Hepatocyte (in vitro differentiated cells): ENCODE measurements around the gene GAR1. TPM values are rescaled to one million over a fixed set of nuclear protein-coding genes. Genes with fewer than 3 reads are reported as not detected.

Source experiments
- DNase-seq: peaks from one replicate; pipeline ENCODE4 v3.0.0-alpha.2; 2016; ENCODE audit warnings: low spot score
- H2AFZ ChIP-seq: fragments of 200-600 bp; sonication (generic); 2 replicates; pipeline ENCODE4 v1.6.0; 2016; ENCODE audit warnings: antibody characterized with exemption, mild to moderate bottlenecking
- H3K27ac ChIP-seq: fragments of 200-600 bp; sonication (generic); 2 replicates; pipeline ENCODE4 v1.5.1; 2016; ENCODE audit warnings: mild to moderate bottlenecking
- H3K27me3 ChIP-seq: fragments of 200-600 bp; sonication (generic); 2 replicates; pipeline ENCODE4 v1.6.1; 2016
- H3K36me3 ChIP-seq: fragments of 200-600 bp; sonication (generic); replicated peaks from 2 replicates; pipeline ENCODE4 v1.5.1; 2016; ENCODE audit warnings: low read depth; ENCODE audit not compliant: insufficient read depth
- H3K4me1 ChIP-seq: fragments of 200-600 bp; sonication (generic); 2 replicates; pipeline ENCODE4 v1.5.1; 2016; ENCODE audit warnings: mild to moderate bottlenecking, moderate library complexity; ENCODE audit not compliant: insufficient read depth
- H3K4me2 ChIP-seq: fragments of 200-600 bp; sonication (generic); 2 replicates; pipeline ENCODE4 v1.6.0; 2016
- H3K4me3 ChIP-seq: fragments of 200-600 bp; sonication (generic); 2 replicates; pipeline ENCODE4 v1.5.1; 2016; ENCODE audit warnings: mild to moderate bottlenecking
- H3K79me2 ChIP-seq: fragments of 200-600 bp; sonication (generic); 2 replicates; pipeline ENCODE4 v1.6.0; 2017; ENCODE audit warnings: mild to moderate bottlenecking
- H3K9me2 ChIP-seq: fragments of 200-600 bp; sonication (generic); replicated peaks from 2 replicates; pipeline ENCODE4 v1.6.0; 2017; ENCODE audit warnings: mild to moderate bottlenecking; ENCODE audit not compliant: insufficient read depth
- H3K9me3 ChIP-seq: fragments of 200-600 bp; sonication (generic); 2 replicates; pipeline ENCODE4 v1.5.1; 2016; ENCODE audit warnings: low read depth, mild to moderate bottlenecking
- H4K20me1 ChIP-seq: fragments of 200-600 bp; sonication (generic); 2 replicates; pipeline ENCODE4 v1.6.0; 2016; ENCODE audit warnings: mild to moderate bottlenecking; ENCODE audit not compliant: insufficient read depth, poor library complexity, severe bottlenecking
- EZH2 ChIP-seq: fragments of 200-600 bp; sonication (generic); IDR thresholded peaks from 2 replicates; pipeline ENCODE4 v1.6.1; 2016; ENCODE audit warnings: antibody characterized with exemption, mild to moderate bottlenecking, borderline replicate concordance
- EZH2phosphoT487 ChIP-seq: fragments of 200-600 bp; sonication (generic); IDR thresholded peaks from one replicate; pipeline ENCODE4 v1.6.1; 2018; ENCODE audit warnings: antibody characterized with exemption, mild to moderate bottlenecking, low read depth, moderate library complexity; ENCODE audit not compliant: unreplicated experiment, severe bottlenecking
- WGBS: methylation state at CpG from one replicate; pipeline ENCODE4 v1.1.6; 2016; ENCODE audit warnings: low lambda C conversion rate; ENCODE audit errors: missing lambda C conversion rate; 5-methylcytosine and 5-hydroxymethylcytosine counted together
- polyA plus RNA-seq: library from polyadenylated mRNA; unstranded; fragments of >200 nt; fragmentation: Nextera tagmentation; extraction: Ambion mirVana; gene quantifications from 2 replicates; pipeline ENCODE4 v1.2.1, GENCODE V29; 2016
- total RNA-seq: library from RNA; depleted of rRNA; stranded (reverse); fragments of >200 nt; gene quantifications from 2 replicates; pipeline ENCODE4 v1.2.3, GENCODE V29; 2014
- TF ChIP-seq, protein P1 (sequence below): fragments of 200-600 bp; sonication (generic); IDR thresholded peaks from 2 replicates; pipeline ENCODE4 v1.5.1; 2016; ENCODE audit warnings: antibody characterized with exemption, mild to moderate bottlenecking; ENCODE audit not compliant: poor library complexity

GAR1 gene
- total and polyA plus RNA-seq, 2 experiments from 2014 or later: 7.5 to 30.2 TPM

DNA sequence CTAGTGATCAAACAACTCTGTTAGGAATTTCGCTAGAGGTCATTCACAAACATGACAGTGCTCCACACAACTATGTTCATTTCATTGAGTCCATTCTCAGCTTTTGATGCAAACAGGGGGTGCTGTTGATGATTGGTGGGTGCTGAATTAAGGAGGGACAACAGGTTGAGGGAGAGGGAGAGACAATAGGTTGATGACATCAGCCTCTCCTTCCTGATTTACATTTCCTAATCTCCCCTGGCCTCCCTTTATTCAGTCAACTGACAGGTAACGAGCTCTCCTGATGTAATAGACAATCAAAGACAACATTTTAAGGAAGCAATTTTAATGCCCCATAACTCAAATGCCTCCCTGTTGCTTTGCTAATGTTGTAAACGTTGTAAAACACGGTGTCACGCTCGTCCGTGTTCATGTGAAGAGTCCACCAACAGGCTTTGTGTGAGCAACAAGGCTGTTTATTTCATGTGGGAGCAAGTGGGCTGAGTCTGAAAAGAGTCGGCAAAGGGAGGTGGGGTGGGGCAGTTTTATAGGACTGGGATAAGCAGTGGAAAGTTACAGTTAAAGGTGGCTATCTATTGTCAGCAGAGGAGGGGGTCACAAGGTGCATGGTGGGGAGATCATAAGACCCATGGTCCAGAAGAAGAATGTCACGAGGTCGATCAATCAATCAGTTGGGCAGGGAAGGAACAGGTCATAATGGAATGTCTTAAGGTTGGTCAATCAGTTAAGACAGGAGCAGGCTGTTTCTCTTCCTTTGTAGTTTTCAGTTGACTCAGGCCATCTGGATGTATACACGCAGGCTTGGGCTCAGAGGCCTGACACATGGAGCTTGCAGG is 4.8 kb upstream of the GAR1 start:
- TF ChIP-seq, protein P1, sequence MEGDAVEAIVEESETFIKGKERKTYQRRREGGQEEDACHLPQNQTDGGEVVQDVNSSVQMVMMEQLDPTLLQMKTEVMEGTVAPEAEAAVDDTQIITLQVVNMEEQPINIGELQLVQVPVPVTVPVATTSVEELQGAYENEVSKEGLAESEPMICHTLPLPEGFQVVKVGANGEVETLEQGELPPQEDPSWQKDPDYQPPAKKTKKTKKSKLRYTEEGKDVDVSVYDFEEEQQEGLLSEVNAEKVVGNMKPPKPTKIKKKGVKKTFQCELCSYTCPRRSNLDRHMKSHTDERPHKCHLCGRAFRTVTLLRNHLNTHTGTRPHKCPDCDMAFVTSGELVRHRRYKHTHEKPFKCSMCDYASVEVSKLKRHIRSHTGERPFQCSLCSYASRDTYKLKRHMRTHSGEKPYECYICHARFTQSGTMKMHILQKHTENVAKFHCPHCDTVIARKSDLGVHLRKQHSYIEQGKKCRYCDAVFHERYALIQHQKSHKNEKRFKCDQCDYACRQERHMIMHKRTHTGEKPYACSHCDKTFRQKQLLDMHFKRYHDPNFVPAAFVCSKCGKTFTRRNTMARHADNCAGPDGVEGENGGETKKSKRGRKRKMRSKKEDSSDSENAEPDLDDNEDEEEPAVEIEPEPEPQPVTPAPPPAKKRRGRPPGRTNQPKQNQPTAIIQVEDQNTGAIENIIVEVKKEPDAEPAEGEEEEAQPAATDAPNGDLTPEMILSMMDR: no peak
- no peak for TF ChIP-seq EZH2
- no peak for TF ChIP-seq EZH2phosphoT487
- Histone ChIP-seq H3K9me3 (no peaks in the 10 kb centered on the region), H3K27ac (peak overlapping the region; percentile 26), H3K4me2 (no peak overlapping the region), H2AFZ (no peak overlapping the region), H3K79me2 (peaks cover 1% of the 10 kb centered on the region), H3K27me3 (no peaks in the 10 kb centered on the region), H3K9me2 (no peaks in the 10 kb centered on the region), H4K20me1 (no peaks in the 10 kb centered on the region), H3K4me1 (no peaks in the 10 kb centered on the region), H3K36me3 (no peaks in the 10 kb centered on the region), H3K4me3 (no peak overlapping the region)
- WGBS: 67% methylated on average over 11 of the region's 11 CpGs
- DNase-seq: no peak

DNA sequence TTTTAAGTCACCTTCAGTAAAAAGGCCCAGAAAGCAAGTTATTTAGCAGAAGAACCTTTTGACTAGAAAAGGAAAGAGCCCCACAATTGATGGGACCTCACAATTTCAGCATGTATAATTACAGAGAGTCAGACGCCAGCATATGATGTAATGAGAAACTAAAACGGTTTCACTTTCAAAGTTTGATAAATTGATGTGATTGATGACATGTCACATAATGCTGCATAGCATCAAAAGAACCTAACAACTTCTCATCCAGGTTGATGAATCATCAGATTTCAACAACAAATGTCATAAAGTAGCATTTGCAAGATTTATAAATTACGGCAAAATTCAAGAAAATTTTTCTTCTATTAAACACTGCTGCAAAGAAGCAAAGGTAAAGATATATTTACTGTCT is 3.9 kb upstream of the GAR1 start:
- peaks cover 5% of the 10 kb centered on the region for H3K4me1 ChIP-seq
- H4K20me1 ChIP-seq: no peaks in the 10 kb centered on the region
- H3K4me2 ChIP-seq: no peak overlapping the region
- TF ChIP-seq, protein P1: no peak
- TF ChIP-seq EZH2phosphoT487 (no peak), EZH2 (no peak)
- no peak overlapping the region for H3K4me3 ChIP-seq
- H3K36me3 ChIP-seq: no peaks in the 10 kb centered on the region
- no peak overlapping the region for H2AFZ ChIP-seq
- WGBS: 89% methylated on average over 3 of the region's 3 CpGs
- DNase-seq: no peak
- no peaks in the 10 kb centered on the region for H3K9me2 ChIP-seq
- H3K79me2 ChIP-seq: peaks cover 10% of the 10 kb centered on the region
- H3K27me3 ChIP-seq: no peaks in the 10 kb centered on the region
- H3K27ac ChIP-seq: no peak overlapping the region
- no peaks in the 10 kb centered on the region for H3K9me3 ChIP-seq

- peak overlapping the region; percentile 94 for H3K27ac ChIP-seq
- peaks cover 11% of the 10 kb centered on the region for H3K4me1 ChIP-seq
- no peaks in the 10 kb centered on the region for H3K27me3 ChIP-seq
- H3K36me3 ChIP-seq: no peaks in the 10 kb centered on the region
- peak; percentile 11 for DNase-seq
- H3K4me3 ChIP-seq: peak overlapping the region; percentile 41
- H3K4me2 ChIP-seq: peak overlapping the region; percentile 80
- TF ChIP-seq, protein P1: no peak
- TF ChIP-seq EZH2: no peak
- no peak for TF ChIP-seq EZH2phosphoT487
- peaks cover 4% of the 10 kb centered on the region for H4K20me1 ChIP-seq
- no peaks in the 10 kb centered on the region for H3K9me2 ChIP-seq
- peaks cover 40% of the 10 kb centered on the region for H3K79me2 ChIP-seq
- peak overlapping the region; percentile 66 for H2AFZ ChIP-seq
- H3K9me3 ChIP-seq: no peaks in the 10 kb centered on the region
- under 1% methylated on average over 19 of the region's 19 CpGs for WGBS
These were observed 500 bp downstream of the GAR1 start for GRCh38 chr4:109816082-109816442.
